Measurements from ENCODE around the gene RALB. TPM values are rescaled to one million over a fixed set of nuclear protein-coding genes. Genes with fewer than 3 reads are reported as not detected.

Gene RALB
- total RNA-seq, 1 donor from 2014 or later, result 21.7 TPM

- Histone ChIP-seq H3K36me3 (no peaks in the 10 kb centered on the region), H3K4me3 (no peak overlapping the region), H3K27me3 (no peaks in the 10 kb centered on the region), H3K9me3 (no peaks in the 10 kb centered on the region), H3K4me1 (peaks cover 0 to 14% of the 10 kb centered on the region in 2 donors), H3K27ac (no peak overlapping the region)
- TF ChIP-seq CTCF (IDR thresholded peaks at IDR 0.05), result no peak
- intact Hi-C loops (cut with DNase I), result loop anchor here (10.0 kb wide), 3 partner anchors 213 to 863 kb away; partner anchors contain the start of genes C2orf76, DBI and EPB41L5
- DNase-seq (ENCODE audit: low spot score in 2 of 2), result peak in 1 of 2 donors; percentile 52
These were observed 25.3 kb upstream of the RALB start for GRCh38 chr2:120227111-120227991.

- no peak for TF ChIP-seq CTCF (IDR thresholded peaks at IDR 0.05)
- Histone ChIP-seq H3K36me3 (no peaks in the 10 kb centered on the region), H3K9me3 (no peaks in the 10 kb centered on the region), H3K4me1 (peaks cover 0 to 8% of the 10 kb centered on the region in 2 donors), H3K27ac (no peak overlapping the region), H3K4me3 (no peak overlapping the region), H3K27me3 (no peaks in the 10 kb centered on the region)
- peak in 1 of 2 donors; percentile 30 for DNase-seq (ENCODE audit: low spot score in 2 of 2)
- intact Hi-C loops (cut with DNase I), result loop anchor here (10.0 kb wide), 3 partner anchors 214 to 864 kb away; partner anchors contain the start of genes C2orf76, DBI and EPB41L5
These were observed 24.1 kb upstream of the RALB start for GRCh38 chr2:120228503-120228902.

GRCh38 chr2:120229341-120229740 lies 23.3 kb upstream of the RALB start:
- no peak for TF ChIP-seq CTCF (IDR thresholded peaks at IDR 0.05)
- Histone ChIP-seq H3K27me3 (no peaks in the 10 kb centered on the region), H3K27ac (no peak overlapping the region), H3K4me1 (peaks cover 0 to 4% of the 10 kb centered on the region in 2 donors), H3K9me3 (no peaks in the 10 kb centered on the region), H3K4me3 (no peak overlapping the region), H3K36me3 (no peaks in the 10 kb centered on the region)
- intact Hi-C loops (cut with DNase I), result loop anchor here (10.0 kb wide), 3 partner anchors 215 to 865 kb away; partner anchors contain the start of genes C2orf76, DBI and EPB41L5
- peak in 1 of 2 donors; percentile 7 for DNase-seq (ENCODE audit: low spot score in 2 of 2)

GRCh38 chr2:120230515-120231471 lies 21.9 kb upstream of the RALB start:
- DNase-seq (ENCODE audit: low spot score in 2 of 2), result peak in 1 of 2 donors; percentile 58
- H3K9me3 ChIP-seq, result no peaks in the 10 kb centered on the region
- H3K4me1 ChIP-seq, result peaks cover 0 to 4% of the 10 kb centered on the region in 2 donors
- no peaks in the 10 kb centered on the region for H3K27me3 ChIP-seq
- no peak overlapping the region for H3K4me3 ChIP-seq
- intact Hi-C loops (cut with DNase I), result no loop called here
- H3K27ac ChIP-seq, result no peak overlapping the region
- TF ChIP-seq CTCF (IDR thresholded peaks at IDR 0.05), result no peak
- H3K36me3 ChIP-seq, result no peaks in the 10 kb centered on the region

GRCh38 chr2:120231564-120231973 lies 21.1 kb upstream of the RALB start:
- H3K9me3 ChIP-seq, result no peaks in the 10 kb centered on the region
- no peak for TF ChIP-seq CTCF (IDR thresholded peaks at IDR 0.05)
- no peaks in the 10 kb centered on the region for H3K27me3 ChIP-seq
- no peaks in the 10 kb centered on the region for H3K36me3 ChIP-seq
- H3K4me1 ChIP-seq, result peaks cover 0 to 4% of the 10 kb centered on the region in 2 donors
- H3K4me3 ChIP-seq, result peak overlapping the region; percentile 56 to 68
- DNase-seq (ENCODE audit: low spot score in 2 of 2), result peak in 1 of 2 donors; percentile 42
- intact Hi-C loops (cut with DNase I), result no loop called here
- peak overlapping the region in 1 of 2 donors; percentile 32 for H3K27ac ChIP-seq
